GM12875 (cell line): ENCODE measurements around the gene ABCC11.

Experiments
- H3K4me3 ChIP-seq: one replicate; pipeline ENCODE4 v1.5.1; 2011; ENCODE audit warnings: low read depth, low read length, control low read depth
- TF ChIP-seq, protein P1 (sequence below): IDR thresholded peaks from 2 replicates; pipeline ENCODE4 v1.5.1; 2011; ENCODE audit warnings: low read depth, mild to moderate bottlenecking, control low read depth, inconsistent platforms, low read length, moderate library complexity, borderline replicate concordance; ENCODE audit not compliant: insufficient read depth

ABCC11 gene

DNA sequence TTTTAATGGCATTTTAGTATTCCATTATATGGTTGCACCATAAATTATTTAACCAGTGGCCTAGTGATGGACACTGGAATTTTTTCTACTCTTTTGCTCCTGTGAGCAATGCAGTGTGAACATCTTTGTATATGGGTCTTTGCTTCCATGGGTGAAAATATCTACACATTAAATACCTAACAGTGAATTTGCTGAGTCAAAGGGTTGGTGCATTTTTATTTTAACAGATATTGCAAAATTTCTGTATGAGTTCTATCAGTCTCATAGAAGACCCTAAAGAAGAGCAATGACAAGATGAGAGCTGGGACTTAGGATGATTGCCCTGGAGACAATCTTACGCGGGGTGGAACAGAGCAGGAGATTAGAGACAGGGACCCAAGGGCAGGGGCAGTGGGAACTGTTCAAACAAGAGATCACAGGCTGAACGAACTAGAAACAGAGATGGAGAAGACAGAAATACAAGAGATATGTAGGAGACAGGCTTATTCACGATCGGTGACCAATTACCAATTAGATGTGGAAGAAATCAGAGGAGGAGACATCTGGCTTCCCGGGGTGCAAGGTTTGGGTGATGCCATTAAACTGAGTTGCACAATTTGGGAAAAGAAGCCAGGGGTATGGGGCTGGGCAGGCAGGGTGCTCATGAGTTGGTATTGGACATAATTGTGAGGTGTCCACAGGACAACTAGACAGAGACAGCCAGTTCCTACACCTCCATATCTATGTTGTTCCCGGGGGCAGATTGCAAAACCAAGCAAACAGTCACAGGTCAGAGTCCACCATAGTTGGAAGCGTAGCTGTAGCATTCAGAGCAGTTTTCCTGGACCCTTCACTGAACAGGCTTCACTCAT lies 43.1 kb downstream of the ABCC11 start:
- TF ChIP-seq, protein P1, sequence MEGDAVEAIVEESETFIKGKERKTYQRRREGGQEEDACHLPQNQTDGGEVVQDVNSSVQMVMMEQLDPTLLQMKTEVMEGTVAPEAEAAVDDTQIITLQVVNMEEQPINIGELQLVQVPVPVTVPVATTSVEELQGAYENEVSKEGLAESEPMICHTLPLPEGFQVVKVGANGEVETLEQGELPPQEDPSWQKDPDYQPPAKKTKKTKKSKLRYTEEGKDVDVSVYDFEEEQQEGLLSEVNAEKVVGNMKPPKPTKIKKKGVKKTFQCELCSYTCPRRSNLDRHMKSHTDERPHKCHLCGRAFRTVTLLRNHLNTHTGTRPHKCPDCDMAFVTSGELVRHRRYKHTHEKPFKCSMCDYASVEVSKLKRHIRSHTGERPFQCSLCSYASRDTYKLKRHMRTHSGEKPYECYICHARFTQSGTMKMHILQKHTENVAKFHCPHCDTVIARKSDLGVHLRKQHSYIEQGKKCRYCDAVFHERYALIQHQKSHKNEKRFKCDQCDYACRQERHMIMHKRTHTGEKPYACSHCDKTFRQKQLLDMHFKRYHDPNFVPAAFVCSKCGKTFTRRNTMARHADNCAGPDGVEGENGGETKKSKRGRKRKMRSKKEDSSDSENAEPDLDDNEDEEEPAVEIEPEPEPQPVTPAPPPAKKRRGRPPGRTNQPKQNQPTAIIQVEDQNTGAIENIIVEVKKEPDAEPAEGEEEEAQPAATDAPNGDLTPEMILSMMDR, result no peak
- H3K4me3 ChIP-seq, result no peak overlapping the region

- TF ChIP-seq, protein P1, result no peak
These were observed 45.7 kb downstream of the ABCC11 start for GRCh38 chr16:48201515-48202201.

DNA sequence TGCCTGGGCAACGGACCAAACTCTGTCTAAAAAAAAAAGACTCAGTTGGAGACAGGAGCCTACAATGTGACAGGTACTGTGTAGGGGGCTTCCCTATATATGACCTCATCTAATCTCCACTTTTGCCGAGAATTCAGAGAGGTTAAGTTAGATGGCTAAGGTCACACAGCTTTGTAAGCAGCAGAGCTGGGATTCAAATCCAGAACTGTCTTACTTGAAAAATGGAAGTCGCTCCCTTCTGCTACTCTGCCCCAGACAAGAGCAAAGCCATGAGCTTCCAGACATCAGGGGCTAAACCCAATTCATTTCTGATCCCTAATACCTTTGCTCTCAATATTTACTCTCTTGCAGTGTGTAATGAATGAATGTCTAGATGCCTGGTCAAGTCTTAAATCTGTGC lies 50.0 kb downstream of the ABCC11 start:
- TF ChIP-seq, protein P1, result no peak
- no peak overlapping the region for H3K4me3 ChIP-seq

More at GRCh38 chr16:48201515-48202201, 45.7 kb downstream of the ABCC11 start:
- no peak overlapping the region for H3K4me3 ChIP-seq

- no peak overlapping the region for H3K4me3 ChIP-seq
- TF ChIP-seq, protein P1, result no peak
These were observed 52.3 kb downstream of the ABCC11 start for GRCh38 chr16:48194828-48195556.

DNA sequence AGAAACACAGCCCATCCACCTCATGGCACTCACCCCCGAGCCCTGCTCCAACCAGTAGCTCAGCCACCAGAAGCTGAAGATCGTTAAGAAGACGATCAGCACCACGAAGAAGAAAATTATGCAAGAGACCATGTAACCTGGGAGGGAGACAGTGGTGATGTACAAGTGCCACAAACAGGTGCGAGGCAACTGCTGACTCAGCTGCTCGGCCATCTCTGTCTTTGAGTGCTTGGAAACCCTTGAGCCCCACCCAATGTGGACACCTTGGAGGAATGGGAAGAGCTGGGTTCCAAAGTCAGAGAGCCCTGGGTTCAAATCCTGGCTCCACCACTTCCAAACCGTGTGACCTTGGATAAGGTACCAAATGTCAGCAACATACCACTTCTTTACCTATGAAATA lies 53.5 kb downstream of the ABCC11 start:
- TF ChIP-seq, protein P1, result no peak

DNA sequence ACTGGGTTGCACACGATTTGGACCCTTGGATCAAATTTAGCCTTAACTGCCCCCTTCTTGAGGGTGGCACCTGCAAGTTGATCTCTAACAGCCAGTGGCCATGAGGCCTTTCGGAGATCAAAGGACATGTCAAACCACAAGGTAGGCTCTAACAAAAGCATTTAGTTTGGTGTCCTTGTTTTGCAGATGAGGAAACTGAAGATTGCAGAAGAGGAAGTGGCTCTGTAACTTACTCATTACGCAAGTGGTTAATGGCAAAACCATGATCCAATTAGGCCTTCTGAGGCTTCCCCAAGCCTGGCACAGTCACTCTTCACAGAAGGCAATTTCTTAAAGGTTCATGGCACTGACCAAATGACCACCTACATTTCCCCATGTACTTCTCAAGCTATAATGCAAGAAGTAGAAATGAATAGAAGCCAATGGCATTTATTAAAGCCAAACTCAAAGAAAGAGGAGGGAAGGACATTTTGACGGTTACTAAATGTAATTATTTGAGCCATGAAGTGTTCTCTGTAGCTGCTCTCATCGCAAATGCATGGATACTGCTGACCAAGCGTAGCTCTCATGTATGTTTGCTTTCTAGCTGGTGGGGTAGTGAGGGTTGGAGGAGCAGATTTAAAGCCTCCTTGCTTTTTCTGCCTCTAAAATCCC lies 58.8 kb downstream of the ABCC11 start:
- TF ChIP-seq, protein P1, result no peak
- H3K4me3 ChIP-seq, result no peak overlapping the region

More for the DNA sequence above, 53.5 kb downstream of the ABCC11 start:
- no peak overlapping the region for H3K4me3 ChIP-seq
